SHP77 (cell line): Measurements from ENCODE around the gene SPDYC.
"Not testable (repeated sequence)": the region's sequence is repeated elsewhere in the genome, so short reads cannot be mapped to it uniquely, and the experiment has no call there.

ENCODE experiments used
- DNase-seq, 2 experiments: peaks; one replicate each; lab custom pipeline; 2025; lab: John Stamatoyannopoulos, UW

SPDYC gene

DNA sequence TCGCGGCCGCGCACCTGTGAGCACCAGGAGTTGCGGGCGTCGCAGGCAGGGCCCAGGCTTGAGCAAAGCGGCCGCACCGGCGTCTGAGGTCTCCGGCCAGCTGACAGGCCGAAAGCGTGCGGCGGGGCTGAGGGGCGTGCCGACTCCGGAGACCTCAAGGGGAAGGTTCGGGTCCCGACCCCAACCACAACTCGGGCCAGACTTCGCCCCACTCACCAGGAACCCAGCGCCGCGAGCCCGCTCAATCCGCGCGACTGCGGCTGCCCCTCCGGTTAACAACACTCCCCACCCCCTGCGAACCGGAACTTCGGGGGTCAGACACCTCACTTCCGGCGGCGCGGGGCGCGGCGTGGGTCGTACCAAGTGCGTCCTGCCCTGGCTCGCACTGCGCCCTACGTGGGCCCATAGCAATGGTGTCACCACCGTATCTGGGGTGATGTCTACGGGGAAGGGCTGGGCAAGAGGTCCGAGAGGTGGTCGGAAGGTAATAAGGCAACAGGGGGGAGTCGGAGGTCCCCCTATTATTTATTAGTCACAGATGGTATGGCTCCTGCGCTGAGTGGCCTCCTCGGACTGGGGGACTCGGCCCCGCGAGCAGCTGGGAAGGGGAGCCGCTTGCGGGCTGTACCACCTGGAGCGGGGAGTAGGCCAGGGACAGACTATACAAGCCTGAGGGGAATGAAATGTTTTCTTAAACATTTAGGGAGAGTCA lies 35.6 kb upstream of the SPDYC start, which contains the start of gene SYVN1:
SYVN1 (minus strand) TSS at position 280 of the 712 bp plus-strand sequence. CDS start 918 bp downstream, outside the sequence.
- DNase-seq: peak; percentile 80 to 86

DNA sequence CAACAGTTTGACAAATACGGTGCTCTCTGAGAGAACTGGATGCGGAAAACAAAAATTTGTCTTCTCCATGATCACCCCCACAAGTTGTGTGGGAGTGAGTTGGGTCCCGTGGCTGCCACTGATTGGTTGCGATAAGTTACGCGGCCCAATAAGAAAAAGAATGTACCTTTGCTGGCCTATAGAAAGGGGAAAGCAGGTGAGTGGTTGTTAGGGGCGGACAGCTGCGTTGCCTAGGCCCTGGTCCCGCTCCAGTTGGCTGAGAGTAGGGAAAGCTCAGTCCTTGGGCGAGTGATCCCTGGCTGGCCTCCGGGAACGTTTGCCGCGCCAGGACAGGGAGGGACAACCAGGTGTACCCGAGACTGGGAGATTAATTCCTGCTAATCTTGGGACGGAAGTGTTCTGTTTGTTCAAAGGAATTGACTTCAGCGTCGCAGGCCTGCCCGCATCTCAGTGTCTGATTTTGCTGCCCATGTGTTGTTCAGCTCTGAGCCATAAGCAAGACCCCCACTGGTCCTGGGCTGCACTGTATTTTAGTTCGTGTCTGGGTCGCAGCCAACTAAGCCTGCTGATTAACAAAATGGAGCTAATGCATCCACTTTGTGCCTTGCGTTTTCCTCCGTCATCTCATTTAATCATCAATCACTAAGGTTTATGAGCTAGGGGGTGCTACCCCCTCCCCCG lies 34.9 kb upstream of the SPDYC start:
- peak; percentile 96 for DNase-seq

DNA sequence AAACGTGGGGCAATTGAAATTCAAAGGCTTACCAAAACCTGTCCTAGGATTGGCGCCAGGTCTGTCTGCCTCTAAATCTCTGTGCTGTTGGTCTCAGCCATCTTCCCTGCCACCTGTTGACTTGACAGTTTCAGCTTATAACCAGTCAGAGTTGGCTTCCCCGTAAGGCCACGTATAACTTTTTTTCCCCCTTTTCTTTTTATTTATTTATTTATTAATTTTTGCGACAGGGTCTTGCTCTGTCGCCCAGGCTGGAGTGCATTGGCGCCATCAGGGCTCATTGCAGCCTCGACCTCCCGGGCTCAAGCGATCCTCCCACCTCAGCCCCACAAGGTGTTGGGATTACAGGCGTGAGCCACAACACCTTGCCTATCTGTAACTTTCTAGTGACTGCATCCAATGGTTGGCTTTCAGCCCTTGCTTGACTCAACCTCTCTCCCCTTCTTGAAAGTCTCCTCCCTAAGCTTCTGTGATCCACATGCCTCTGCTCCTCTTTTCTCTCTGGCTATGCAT lies 34.3 kb upstream of the SPDYC start:
- no peak for DNase-seq

DNA sequence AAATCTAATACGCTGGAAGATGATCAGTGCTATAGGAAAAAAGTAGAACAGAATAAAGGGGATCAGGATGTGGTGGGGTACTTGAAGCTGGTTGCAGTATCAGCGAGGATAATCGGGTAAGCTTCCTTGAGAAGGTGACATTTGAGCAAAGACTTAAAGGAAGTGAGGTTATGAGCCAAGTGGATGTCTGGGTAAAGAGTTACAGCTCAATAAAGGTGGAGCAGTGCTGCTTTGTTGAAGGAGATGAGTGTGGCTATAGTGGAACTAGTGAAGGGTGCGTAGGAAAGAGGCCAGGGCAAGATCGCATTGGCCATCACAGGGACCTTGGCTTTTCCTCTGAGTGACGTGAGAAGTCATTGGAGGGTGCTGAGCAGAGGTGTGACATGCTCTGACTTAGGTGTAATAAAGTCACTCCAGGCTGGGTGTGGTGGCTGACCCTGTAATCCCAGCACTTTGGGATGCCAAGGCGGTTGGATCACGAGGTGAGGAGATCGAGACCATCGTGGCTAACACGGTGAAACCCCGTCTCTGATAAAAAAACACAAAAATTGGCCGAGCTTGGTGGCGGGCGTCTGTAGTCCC lies 33.4 kb upstream of the SPDYC start:
- DNase-seq: no peak

DNA sequence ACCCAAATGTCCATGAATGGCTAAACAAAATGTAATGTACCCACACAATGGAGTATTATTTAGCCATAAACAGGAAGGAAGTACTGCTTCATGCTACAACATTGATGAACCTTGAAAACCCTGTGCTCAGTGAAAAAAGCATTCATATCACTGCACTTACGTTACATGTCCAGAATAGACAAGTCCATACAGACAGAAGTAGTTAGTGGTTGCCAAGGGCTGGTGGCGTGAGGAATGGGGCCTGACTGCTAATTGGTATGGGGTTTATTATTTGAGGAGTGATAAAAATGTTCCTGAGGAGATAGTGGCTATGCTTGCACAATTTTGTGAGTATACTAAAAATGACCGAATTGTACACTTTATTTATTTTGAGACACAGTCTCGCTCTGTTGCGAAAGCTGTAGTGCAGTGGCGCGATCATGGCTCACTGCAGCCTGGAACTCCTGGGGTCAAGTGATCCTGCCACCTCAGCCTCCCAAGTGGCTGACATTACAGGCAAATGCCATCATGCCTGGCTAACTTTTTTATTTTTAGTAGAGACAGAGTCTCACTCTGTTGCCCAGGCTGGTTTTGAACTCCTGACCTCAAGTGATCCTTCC lies 28.0 kb upstream of the SPDYC start:
- DNase-seq: no peak

DNA sequence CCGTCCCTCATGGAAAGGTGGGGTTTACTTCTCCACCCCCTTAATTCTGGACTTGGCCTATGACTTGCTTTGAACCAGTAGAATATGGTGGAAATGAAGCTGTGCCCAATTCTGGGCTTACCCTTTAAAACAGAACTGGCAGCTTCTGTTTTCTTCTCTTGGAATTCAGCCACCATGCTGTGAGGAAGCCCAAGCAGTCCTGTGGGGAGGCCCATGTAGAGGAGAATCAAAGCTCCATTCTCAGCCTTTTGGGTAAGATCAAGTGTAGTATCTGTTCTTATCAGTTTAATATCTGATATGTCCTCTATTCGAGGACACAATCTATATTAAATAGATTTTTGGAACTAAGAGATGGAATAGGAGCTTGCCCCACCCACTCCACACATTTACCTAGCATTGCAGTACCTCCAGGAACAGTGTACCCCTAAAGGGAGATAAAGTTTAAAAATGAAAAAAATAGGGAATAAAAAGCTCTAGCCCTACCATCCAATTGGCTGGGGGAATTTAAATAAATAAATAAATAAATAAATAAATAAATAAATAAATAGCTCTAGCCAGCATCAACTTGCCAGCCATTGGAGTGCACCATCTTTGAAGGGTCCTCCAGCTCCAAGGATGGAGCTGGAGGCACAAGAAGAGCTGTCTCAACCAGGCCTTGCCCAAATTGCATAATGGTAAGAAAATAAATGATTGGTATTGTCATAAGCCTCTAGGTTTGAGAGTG lies 22.5 kb upstream of the SPDYC start:
- no peak for DNase-seq

DNA sequence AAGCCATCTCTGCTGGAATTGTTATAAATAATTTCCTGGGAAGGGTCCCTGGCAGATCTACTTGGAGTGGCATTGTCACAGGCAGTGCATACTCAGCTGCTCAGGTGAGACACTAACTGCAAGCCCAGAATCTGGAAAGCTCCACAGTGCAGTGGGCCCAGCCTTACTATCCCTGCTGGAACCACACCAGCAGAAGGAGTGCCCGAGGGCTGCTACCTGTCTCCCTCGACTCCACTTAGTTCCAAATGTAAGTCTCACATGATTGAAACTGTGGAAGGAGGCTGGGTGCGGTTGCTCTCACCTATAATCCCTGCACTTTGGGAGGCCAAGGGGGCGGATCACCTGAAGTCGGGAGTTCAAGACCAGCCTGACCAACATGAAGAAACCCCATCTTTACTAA lies 21.4 kb upstream of the SPDYC start:
- no peak for DNase-seq

DNA sequence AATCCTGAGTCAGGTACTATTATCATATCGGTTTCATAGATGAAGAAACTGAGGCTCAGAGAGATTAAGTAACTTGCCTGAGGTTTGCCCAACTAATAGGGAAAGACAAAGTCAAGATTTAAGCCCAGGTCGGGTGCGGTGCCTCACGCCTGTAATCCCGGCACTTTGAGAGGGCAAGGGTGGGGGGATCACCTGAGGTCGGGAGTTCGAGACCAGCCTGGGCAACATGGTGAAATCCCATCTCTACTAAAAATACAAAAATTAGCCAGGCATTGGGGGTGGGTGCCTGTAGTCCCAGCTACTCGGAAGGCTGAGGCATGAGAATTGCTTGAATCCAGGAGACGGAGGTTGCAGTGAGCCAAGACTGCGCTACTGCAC lies 19.9 kb upstream of the SPDYC start:
- not testable (repeated sequence) for DNase-seq

DNA sequence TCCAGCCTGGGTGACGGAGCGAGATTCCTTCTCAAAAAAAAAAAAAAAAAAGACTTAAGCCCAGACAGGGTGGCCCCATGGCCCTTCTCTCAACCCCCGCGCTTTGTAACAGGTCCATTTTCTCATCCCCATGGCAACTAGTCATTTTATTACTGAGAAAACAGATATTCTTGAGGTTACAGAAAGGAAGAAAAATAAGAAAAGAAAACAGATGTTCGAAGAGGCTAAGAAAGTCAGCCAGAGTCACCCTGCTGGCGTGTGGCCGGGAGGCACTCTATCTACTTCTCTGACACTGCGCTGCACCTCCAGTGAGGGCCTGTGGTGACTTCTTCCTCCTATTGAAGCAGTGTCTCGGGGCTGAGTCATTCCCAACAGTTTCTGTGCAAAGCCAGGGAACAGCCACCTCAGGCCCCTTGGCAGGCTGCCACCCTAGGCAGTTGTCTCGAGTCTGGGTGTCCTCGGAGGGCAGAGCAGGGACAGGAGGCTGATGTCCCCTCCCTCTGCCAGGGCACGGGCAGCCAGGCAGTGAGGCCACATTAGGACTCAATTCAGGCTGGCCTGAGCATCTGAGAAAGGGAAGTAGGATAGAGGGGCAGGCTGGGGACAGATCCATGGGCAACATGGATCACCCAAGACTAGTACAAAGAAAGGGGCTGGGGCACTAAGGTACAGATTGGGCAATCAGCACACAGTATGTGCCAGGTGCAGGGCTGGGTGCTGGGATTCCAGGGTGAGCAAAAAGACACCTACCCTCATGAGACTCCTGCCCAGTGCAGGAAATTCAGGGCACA lies 19.3 kb upstream of the SPDYC start:
- peak; percentile 80 to 82 for DNase-seq

DNA sequence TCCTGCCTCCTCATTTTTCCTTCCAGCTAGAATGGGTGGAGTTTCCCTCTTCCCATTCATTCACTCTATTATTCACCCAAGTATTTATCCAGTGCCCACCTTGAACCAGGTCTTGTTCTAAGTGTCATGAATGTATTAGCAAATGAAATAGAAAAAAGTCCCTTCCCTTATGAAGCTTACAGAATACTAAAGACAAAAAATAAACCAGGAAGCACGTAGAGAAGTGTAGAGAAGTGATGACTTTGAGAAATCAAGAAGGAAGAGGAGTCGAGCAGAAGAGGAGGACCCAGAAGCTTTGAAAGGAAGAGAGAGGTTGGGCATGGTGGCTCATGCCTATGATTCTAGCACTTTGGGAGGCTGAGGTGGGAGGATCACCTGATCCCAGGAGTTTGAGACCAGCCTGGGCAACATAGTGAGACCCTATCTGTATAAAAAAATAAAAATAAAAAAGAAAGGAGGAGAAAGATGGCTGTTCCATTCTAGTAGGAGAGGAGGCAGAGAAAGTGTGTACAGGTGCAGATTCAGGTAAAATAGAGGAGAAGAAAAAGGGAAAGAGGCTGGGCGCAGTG lies 18.6 kb upstream of the SPDYC start:
- DNase-seq: no peak

DNA sequence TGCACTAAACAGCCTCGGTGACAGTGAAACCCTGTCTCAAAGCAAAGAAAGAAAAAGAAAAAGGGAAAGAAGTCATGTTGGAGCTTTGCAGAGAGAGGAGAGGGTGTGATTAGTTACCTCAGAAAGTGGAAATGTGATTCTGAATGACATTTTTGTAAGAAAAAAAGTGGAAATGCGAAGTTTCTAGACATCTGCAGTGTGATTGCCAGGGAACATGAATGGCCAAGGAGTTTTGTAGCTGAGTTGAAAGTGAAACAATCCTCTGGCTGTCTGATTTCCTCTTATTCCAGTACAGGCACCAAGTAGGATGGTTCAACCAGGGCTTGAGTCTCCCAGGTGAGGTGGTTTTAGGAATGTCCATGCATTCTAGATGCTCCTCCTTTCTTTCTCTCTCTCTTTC lies 17.9 kb upstream of the SPDYC start:
- no peak for DNase-seq

DNA sequence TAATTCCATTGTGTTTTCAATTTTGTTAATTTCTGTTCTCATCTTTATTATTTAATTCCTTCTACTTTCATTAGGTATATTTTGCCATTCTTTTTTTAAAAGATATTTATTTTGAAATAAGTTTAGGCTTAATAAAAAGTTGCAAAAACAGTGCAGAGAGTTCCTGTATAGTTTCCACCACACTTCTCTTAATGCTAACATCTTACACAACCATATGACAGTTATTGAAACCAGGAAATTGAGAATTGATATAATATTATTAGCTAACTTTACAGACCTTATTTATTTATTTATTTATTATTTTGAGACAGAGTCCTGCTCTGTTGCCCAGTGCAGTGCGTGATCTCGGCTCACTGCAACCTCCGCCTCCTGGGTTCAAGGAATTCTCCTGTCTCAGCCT lies 13.8 kb upstream of the SPDYC start:
- DNase-seq: no peak

DNA sequence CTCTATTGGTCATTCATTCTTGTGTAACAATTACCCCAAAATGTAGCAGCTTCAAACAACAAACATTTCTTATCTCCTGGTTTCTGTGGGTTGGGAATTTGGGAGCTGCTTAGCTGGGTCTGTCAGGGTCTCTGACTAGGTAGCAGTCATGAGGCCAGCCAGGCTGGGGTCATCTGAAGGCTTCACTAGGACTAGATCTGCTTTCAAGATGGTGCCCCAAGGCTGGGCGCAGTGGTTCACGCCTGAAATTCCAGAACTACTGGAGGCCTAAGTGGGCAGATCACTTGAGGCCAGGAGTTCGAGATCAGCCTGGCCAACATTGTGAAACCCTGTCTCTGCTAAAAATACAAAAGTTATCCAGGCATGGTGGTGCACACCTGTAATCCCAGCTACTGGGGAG lies 13.1 kb upstream of the SPDYC start:
- no peak for DNase-seq

DNA sequence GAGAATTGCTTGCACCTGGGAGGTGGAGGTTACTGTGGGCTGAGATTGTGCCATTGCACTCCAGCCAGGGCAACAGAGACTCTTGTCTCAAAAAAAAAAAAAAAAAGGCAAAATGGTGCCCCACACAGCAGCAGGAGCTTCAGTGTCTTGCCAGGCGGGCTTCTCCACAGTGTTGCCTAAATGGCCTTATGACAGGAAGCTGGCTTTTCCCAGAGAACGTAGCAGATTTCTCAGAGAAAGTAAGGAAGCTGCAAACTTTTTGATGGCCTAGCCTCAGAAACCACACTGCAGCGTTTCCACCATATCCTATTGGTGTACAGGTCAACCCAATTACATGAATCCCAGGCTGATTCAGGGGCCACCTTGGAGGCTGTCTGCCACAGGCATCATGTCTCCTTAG lies 12.7 kb upstream of the SPDYC start:
- DNase-seq: no peak

DNA sequence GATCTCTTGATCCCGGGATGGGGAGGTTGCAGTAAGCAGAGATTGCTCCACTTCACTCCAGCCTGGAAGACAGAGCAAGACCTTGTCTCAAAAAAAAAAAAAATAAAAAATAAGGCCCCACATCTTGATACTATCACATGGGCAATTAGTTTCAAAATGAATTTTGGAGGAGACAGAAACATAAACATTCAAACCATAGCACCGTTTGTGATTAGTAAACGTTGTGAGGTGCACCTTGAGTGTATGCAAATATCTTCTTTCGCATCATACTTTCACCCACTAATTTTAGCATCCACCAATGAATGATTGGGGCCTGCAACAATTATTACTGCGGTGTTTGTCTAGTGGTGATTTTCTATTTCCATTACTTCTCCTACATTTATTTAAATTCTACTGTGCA lies 11.0 kb upstream of the SPDYC start:
- no peak for DNase-seq

DNA sequence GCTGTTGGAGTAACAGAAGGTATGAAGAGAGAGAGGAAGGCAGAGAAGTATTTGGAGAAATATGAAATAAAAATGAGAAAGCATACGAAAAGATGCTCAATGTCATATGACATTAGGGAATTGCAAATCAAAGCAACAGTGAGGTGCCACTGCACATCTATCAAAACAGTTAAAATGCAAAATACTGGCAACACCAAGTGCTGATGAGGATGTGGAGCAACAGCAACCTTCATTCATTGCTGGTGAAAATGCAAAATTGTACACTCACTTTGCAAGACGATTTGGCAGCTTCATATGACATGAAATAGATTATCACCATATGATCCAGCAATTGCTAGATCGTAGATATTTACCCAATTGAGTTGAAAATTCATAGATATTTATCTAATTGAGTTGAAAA lies 9.4 kb upstream of the SPDYC start:
- DNase-seq: no peak

DNA sequence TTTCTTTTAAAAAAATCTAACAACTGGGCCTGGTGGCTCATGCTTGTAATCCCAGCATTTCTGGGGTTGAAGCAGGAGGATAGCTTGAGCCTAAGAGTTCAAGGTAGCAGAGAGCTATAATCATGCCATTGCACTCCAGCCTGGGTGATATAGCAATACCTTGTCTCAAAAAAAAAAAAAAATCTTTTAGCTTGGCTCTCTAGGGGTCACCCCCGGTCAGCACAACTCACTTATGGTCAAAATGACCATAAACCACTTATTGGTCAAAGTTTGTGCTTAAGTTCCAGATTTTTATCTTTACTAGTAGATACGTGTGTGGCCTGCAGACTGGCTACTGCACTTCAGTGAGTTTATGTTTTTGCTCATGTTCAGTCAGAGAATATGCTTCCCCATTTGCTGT lies 6.3 kb upstream of the SPDYC start:
- DNase-seq: no peak

DNA sequence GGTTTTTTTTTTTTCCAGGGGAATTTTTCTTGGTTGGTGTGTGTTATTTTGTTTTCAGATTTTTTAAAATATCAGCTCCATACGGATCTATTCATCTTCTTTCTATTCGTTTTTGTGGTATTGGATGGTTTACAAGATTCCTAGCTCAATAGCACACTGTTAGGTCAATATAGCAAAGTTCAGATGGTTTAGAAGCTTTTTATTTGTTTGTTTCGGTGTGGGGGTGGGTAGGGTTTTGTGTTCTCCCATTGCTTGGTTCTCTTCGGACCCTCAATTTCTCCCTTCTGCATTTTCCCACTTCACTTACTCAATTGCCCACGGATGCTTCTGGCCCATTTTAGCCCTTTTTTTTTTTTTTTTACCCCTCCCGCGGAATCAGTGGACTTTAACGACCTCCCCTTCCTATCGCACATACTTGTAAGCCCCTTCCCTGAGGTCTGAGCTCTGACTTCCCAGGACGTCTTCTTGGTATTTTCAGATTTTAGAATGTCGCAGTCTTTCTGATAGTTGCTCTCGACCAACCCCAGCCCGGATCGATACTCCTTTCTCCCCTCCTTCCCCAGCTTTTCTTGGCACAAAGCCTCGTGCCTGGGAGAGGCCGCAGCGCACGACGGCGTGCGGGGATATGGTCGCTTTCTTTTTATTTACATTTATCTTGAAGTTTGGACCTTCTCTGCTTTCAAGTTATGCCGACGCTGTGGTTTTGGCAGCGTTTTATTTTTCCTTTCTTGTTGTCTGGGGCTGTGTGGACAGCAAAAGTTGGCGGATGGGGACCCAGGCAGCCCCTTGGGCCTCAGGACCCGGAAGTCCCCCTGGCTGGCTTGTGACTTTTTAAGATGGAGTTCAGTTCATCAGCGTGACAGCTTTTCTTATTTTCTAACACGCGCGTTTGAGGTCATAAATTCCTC lies 4.4 kb upstream of the SPDYC start:
- DNase-seq: no peak

DNA sequence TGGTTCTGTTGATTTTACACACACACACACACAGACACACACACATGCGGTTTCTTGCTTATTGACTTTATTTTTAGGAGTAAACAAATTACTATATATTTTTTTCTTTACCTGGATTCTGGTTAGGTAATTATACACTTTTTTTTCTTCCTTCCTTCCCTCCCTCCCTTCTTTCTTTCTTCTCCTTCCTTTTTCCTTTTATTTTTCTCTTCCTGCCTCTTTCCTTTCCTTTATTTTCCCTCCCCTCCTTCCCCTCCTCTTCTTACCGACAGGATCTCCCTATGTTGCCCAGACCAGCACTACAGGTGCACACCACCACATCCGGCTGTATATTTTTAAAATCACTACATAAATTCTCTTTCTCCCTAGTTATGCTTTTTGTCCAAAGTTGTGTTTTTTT lies 3.1 kb upstream of the SPDYC start:
- no peak for DNase-seq

DNA sequence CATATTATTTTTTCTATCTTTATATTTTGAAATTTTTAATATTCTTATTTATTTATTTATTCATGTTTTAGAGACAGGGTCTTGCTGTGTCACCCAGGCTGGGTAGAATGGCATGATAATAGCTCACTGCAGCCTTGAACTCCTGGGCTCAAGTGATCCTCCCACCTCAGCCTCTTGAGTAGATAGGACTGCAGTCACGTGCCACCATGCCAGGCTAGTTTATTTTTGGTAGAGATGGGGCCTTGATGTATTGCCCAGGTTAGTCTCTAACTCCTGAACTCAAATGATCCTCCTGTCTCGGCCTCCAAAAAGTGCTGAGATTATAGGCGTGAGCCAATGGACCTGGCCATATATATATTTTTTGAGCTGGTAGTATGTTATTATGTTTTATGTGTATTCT lies 2.4 kb upstream of the SPDYC start:
- no peak for DNase-seq
